Neuronal stem cell (in vitro differentiated cells): ENCODE results near the gene POFUT2.

Source experiments
- DNase-seq: peaks from one replicate; pipeline ENCODE4 v3.0.0-alpha.2; 2013; ENCODE audit warnings: low spot score
- H2AFZ ChIP-seq: one replicate; pipeline ENCODE4 v1.6.1; 2013; ENCODE audit warnings: mild to moderate bottlenecking, low read length, inconsistent platforms
- H2AK5ac ChIP-seq: 2 replicates; pipeline ENCODE4 v1.6.1; 2013; ENCODE audit warnings: low read depth, mild to moderate bottlenecking, inconsistent platforms, low read length, moderate library complexity, mixed read lengths
- H2BK120ac ChIP-seq: 2 replicates; pipeline ENCODE4 v1.6.1; 2013; ENCODE audit warnings: low read depth, mild to moderate bottlenecking, inconsistent platforms, low read length, moderate library complexity, mixed read lengths
- H2BK12ac ChIP-seq: one replicate; pipeline ENCODE4 v1.6.1; 2013; ENCODE audit warnings: low read length, inconsistent platforms
- H2BK15ac ChIP-seq: 2 replicates; pipeline ENCODE4 v1.6.1; 2013; ENCODE audit warnings: mild to moderate bottlenecking, low read length, inconsistent platforms, mixed read lengths
- H2BK5ac ChIP-seq: one replicate; pipeline ENCODE4 v1.6.1; 2013; ENCODE audit warnings: inconsistent platforms, mild to moderate bottlenecking, low read length, moderate library complexity
- H3K14ac ChIP-seq: one replicate; pipeline ENCODE4 v1.6.1; 2013; ENCODE audit warnings: low read length, inconsistent platforms
- H3K18ac ChIP-seq: 2 replicates; pipeline ENCODE4 v1.6.1; 2013; ENCODE audit warnings: low read length, inconsistent platforms
- H3K23ac ChIP-seq: 2 replicates; pipeline ENCODE4 v1.6.1; 2013; ENCODE audit warnings: low read depth, mild to moderate bottlenecking, mixed read lengths, low read length, inconsistent platforms; ENCODE audit not compliant: poor library complexity
- H3K27ac ChIP-seq: replicated peaks from 3 replicates; pipeline ENCODE4 v1.5.1; 2013; ENCODE audit warnings: low read length, inconsistent platforms
- H3K27me3 ChIP-seq, 3 experiments: 2 replicates each; pipeline ENCODE4 v1.6.1; 2013; ENCODE audit warnings: low read length in 3 of 3, mild to moderate bottlenecking in 2 of 3, inconsistent platforms in 1 of 3, low read depth in 1 of 3, mixed read lengths in 1 of 3, moderate library complexity in 1 of 3; ENCODE audit not compliant: control insufficient read depth in 3 of 3, insufficient read depth in 3 of 3
- H3K36me3 ChIP-seq, 2 donors: replicated peaks in 1 of 2; 2 replicates each; pipeline ENCODE4 v1.6.1; 2013; ENCODE audit warnings: low read length in 2 of 2; ENCODE audit not compliant: control insufficient read depth in 2 of 2, insufficient read depth in 2 of 2
- H3K4ac ChIP-seq: 2 replicates; pipeline ENCODE4 v1.6.1; 2013; ENCODE audit warnings: inconsistent platforms, mild to moderate bottlenecking, low read length, moderate library complexity
- H3K4me1 ChIP-seq, 2 donors: 1 replicate in 1 of 2; 2 replicates in 1 of 2; pipeline ENCODE4 v1.6.1; 2013; ENCODE audit warnings: low read length in 2 of 2, low read depth in 1 of 2; ENCODE audit not compliant: control insufficient read depth in 2 of 2, insufficient read depth in 1 of 2
- H3K4me2 ChIP-seq: one replicate; pipeline ENCODE4 v1.6.1; 2013; ENCODE audit warnings: mild to moderate bottlenecking, low read length, inconsistent platforms; ENCODE audit not compliant: insufficient read depth, poor library complexity, severe bottlenecking
- H3K4me3 ChIP-seq, 2 donors: 2 replicates each; pipeline ENCODE4 v1.5.1; 2013; ENCODE audit warnings: low read length in 2 of 2, mild to moderate bottlenecking in 2 of 2, inconsistent platforms in 1 of 2, moderate library complexity in 1 of 2
- H3K79me1 ChIP-seq: one replicate; pipeline ENCODE4 v1.6.1; 2013; ENCODE audit warnings: low read depth, mild to moderate bottlenecking, inconsistent platforms, low read length, moderate library complexity
- H3K9ac ChIP-seq: one replicate; pipeline ENCODE4 v1.6.1; 2013; ENCODE audit warnings: mild to moderate bottlenecking, low read depth, low read length, inconsistent platforms; ENCODE audit not compliant: poor library complexity
- H3K9me3 ChIP-seq, 2 donors: replicated peaks in 1 of 2; 2 replicates each; pipeline versions ENCODE3 to v1.6.1; 2013; ENCODE audit warnings: low read length in 2 of 2, mild to moderate bottlenecking in 2 of 2, inconsistent platforms in 1 of 2, low read depth in 1 of 2, mixed read lengths in 1 of 2, moderate library complexity in 1 of 2; ENCODE audit not compliant: control insufficient read depth in 2 of 2, insufficient read depth in 1 of 2
- H4K8ac ChIP-seq: one replicate; pipeline ENCODE4 v1.6.1; 2013; ENCODE audit warnings: low read depth, mild to moderate bottlenecking, inconsistent platforms, low read length, moderate library complexity
- H4K91ac ChIP-seq: one replicate; pipeline ENCODE4 v1.6.1; 2013; ENCODE audit warnings: low read length, low read depth, mild to moderate bottlenecking, inconsistent platforms; ENCODE audit not compliant: poor library complexity
- WGBS, 2 donors: extraction: QIAGEN DNeasy Blood & Tissue Kit; methylation state at CpG; one replicate each; pipeline ENCODE4 v1.1.7; 2013; ENCODE audit warnings: missing lambda C conversion rate in 2 of 2, mixed read lengths in 1 of 2; ENCODE audit not compliant: insufficient read length in 2 of 2, insufficient replicate concordance in 1 of 2; ENCODE audit errors: extremely low coverage in 2 of 2; 5-methylcytosine and 5-hydroxymethylcytosine counted together

POFUT2 gene

GRCh38 chr21:45326169-45326851, 38.6 kb upstream of the POFUT2 start:
- Histone ChIP-seq H3K23ac (no peak overlapping the region), H2AK5ac (peak overlapping the region; percentile 76), H3K79me1 (no peaks in the 10 kb centered on the region), H3K4me1 (peaks cover 8 to 20% of the 10 kb centered on the region in 2 donors), H3K18ac (peak overlapping the region; percentile 93), H3K4me2 (peak overlapping the region; percentile 18), H3K14ac (peak overlapping the region; percentile 91), H3K9me3 (no peaks in the 10 kb centered on the region), H2BK15ac (peak overlapping the region; percentile 9), H3K9ac (no peak overlapping the region), H3K27me3 (peaks cover 0 to 36% (median 0%) of the 10 kb centered on the region in 3 experiments), H3K36me3 (no peaks in the 10 kb centered on the region), H2AFZ (no peak overlapping the region), H2BK12ac (peak overlapping the region; percentile 90), H2BK5ac (peak overlapping the region; percentile 57), H4K91ac (peak overlapping the region; percentile 17), H3K27ac (no peak overlapping the region), H3K4ac (no peak overlapping the region), H2BK120ac (no peak overlapping the region), H3K4me3 (no peak overlapping the region), H4K8ac (peak overlapping the region; percentile 30)
- no peak for DNase-seq
- WGBS, 2 donors = no CpG with 5 or more reads among the region's 25 CpGs

DNA sequence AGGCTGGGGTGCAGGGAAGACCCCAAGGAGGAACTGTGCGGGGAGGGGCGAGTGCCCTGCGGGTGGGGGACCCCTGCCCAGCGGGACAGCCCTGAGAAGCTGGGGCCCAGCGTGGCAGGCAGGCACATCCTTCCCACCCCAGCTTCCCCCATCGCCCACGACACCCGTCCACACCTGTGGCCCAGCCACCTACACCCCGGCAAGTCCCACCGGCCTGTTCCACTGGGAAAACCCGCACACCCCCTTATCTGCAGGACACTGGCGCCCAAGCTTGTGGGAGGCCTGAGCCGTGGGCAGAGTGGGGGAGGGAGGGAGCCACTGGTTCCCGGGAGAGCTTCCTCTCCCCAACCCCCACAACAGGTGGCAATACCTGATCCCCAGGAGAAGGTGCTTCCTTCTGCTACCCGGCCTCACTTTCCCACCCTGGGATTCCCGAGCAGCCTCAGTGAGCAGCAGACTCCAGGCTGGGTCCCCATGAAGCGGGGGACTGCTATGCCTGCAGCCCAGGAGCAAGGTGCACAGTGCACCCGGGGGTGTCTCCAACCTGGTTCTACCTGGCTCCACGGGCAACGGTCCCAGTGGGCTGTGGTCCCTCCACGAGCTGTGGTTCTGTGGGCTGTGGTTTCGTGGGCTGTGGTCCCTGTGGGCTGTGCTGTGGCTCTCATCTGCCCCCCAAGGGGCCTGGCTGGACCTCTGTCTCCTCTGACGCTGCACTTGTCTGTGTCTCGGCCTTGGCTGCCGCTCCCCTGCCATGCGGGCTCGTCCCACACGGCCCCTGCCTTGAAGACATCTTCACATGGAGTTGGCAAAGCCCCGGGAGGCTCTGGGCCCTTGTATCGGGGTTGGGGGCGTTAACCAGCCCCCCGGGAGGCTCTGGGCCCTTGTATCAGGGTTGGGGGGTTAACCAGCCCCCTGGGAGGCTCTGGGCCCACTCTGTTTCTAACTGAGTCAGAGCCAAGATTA, 37.8 kb upstream of the POFUT2 start:
- Histone ChIP-seq H3K4me1 (peaks cover 5 to 19% of the 10 kb centered on the region in 2 donors), H3K14ac (peak overlapping the region; percentile 82), H2BK5ac (peak overlapping the region; percentile 48), H2BK12ac (peak overlapping the region; percentile 14), H3K27me3 (peaks cover 0 to 29% (median 0%) of the 10 kb centered on the region in 3 experiments), H3K36me3 (no peaks in the 10 kb centered on the region), H3K27ac (no peak overlapping the region), H4K91ac (no peak overlapping the region), H3K79me1 (no peaks in the 10 kb centered on the region), H4K8ac (no peak overlapping the region), H3K9ac (no peak overlapping the region), H2AK5ac (peak overlapping the region; percentile 76), H3K4me2 (no peak overlapping the region), H2BK120ac (peak overlapping the region; percentile 10), H3K4me3 (no peak overlapping the region), H3K4ac (no peak overlapping the region), H3K23ac (peak overlapping the region; percentile 44), H3K18ac (peak overlapping the region; percentile 93), H2BK15ac (peak overlapping the region; percentile 75), H3K9me3 (no peaks in the 10 kb centered on the region), H2AFZ (no peak overlapping the region)
- WGBS, 2 donors = no CpG with 5 or more reads among the region's 32 CpGs
- no peak for DNase-seq

- no peak overlapping the region for H3K9ac ChIP-seq
Measured at GRCh38 chr21:45324489-45325205, 37.0 kb upstream of the POFUT2 start.

More at GRCh38 chr21:45324489-45325205, 37.0 kb upstream of the POFUT2 start:
- no CpG with 5 or more reads among the region's 27 CpGs for WGBS, 2 donors
- DNase-seq = no peak
- peak overlapping the region; percentile 44 for H3K23ac ChIP-seq
- H4K91ac ChIP-seq = no peak overlapping the region
- H3K4ac ChIP-seq = no peak overlapping the region
- H4K8ac ChIP-seq = no peak overlapping the region
- peaks cover 0 to 15% of the 10 kb centered on the region in 2 donors for H3K4me1 ChIP-seq
- H3K27ac ChIP-seq = peak overlapping the region; percentile 36
- H3K36me3 ChIP-seq = no peaks in the 10 kb centered on the region
- H2BK15ac ChIP-seq = peak overlapping the region; percentile 75
- no peaks in the 10 kb centered on the region for H3K9me3 ChIP-seq
- peak overlapping the region; percentile 10 for H2BK120ac ChIP-seq
- peak overlapping the region; percentile 83 for H3K18ac ChIP-seq
- no peak overlapping the region for H2AFZ ChIP-seq
- H3K4me2 ChIP-seq = no peak overlapping the region
- no peak overlapping the region for H2BK12ac ChIP-seq
- H3K14ac ChIP-seq = peak overlapping the region; percentile 82
- peak overlapping the region; percentile 76 for H2AK5ac ChIP-seq
- H3K27me3 ChIP-seq = peaks cover 0 to 21% (median 0%) of the 10 kb centered on the region in 3 experiments
- H3K79me1 ChIP-seq = no peaks in the 10 kb centered on the region
- H2BK5ac ChIP-seq = peak overlapping the region; percentile 48
- H3K4me3 ChIP-seq = no peak overlapping the region
